Right lobe of liver (tissue), 6 donors: ENCODE data around the gene FLYWCH1. TPM values are rescaled to one million over a fixed set of nuclear protein-coding genes. Genes with fewer than 3 reads are reported as not detected.

Experiments
- ATAC-seq, 4 donors: fragments of 200-7000 bp; cut with Tn5 transposase; one replicate each; pipeline ENCODE4 v1.9.1; 2020; ENCODE audit warnings: mild to moderate bottlenecking in 4 of 4, moderate library complexity in 4 of 4
- DNase-seq, 3 donors: peaks; one replicate each; pipeline ENCODE4 v3.0.0-alpha.2; 2020
- H3K27ac ChIP-seq, 3 donors: fragments of 200-600 bp; one replicate each; pipeline ENCODE4 v1.8.0; 2022
- H3K27me3 ChIP-seq, 2 donors: fragments of 200-600 bp; one replicate each; pipeline ENCODE4 v1.8.0; 2022
- H3K36me3 ChIP-seq, 4 donors: fragments of 200-600 bp; sonication (generic) in 1 of 4; one replicate each; pipeline versions ENCODE4 v1.5.1 to v1.8.0; 2017 to 2022; ENCODE audit warnings: control low read depth in 1 of 4
- H3K4me1 ChIP-seq, 4 donors: fragments of 200-600 bp; sonication (generic) in 1 of 4; one replicate each; pipeline versions ENCODE4 v1.5.1 to v1.8.0; 2017 to 2022; ENCODE audit warnings: control low read depth in 1 of 4
- H3K4me3 ChIP-seq, 3 donors: fragments of 200-600 bp; one replicate each; pipeline ENCODE4 v1.8.0; 2022
- H3K9me3 ChIP-seq, 4 donors: fragments of 200-600 bp; sonication (generic) in 1 of 4; one replicate each; pipeline versions ENCODE4 v1.5.1 to v1.8.0; 2017 to 2022; ENCODE audit warnings: control low read depth in 1 of 4
- CTCF ChIP-seq, 4 donors: fragments of 200-600 bp in 3 of 4; fragments of 450-650 bp in 1 of 4; IDR thresholded peaks; one replicate each; pipeline versions ENCODE4 v1.5.1 to v1.8.0; 2016 to 2022; ENCODE audit warnings: antibody characterized with exemption in 4 of 4, mild to moderate bottlenecking in 2 of 4
- POLR2A ChIP-seq: fragments of 450-650 bp; IDR thresholded peaks from one replicate; pipeline ENCODE4 v1.6.1; 2017; ENCODE audit warnings: antibody characterized with exemption, mild to moderate bottlenecking
- WGBS: methylation state at CpG from one replicate; pipeline ENCODE4 v1.1.6; 2018; ENCODE audit warnings: low coverage, low lambda C conversion rate; ENCODE audit not compliant: insufficient coverage; ENCODE audit errors: missing lambda C conversion rate; 5-methylcytosine and 5-hydroxymethylcytosine counted together
- intact Hi-C, 2 donors: fragments of 100-400 bp; cut with DNase I; formaldehyde crosslinking; loops; one replicate each; pipeline versions ENCODE4 v1.11.2 to v1.14.1; 2022
- total RNA-seq, 6 experiments: library from RNA; depleted of rRNA in 2 of 6; stranded (reverse); fragments of >200 nt in 2 of 6; fragmentation: NEBNext Ultra II Directional in 3 of 6; extraction: Animal tissue kit (Norgen Biotek cat#: 25700) in 3 of 6; gene quantifications; one replicate each; pipeline versions ENCODE4 v1.1.0 to v1.2.4, GENCODE V29; 2016 to 2023
- donor health status: DM: no; HTN: yes; CAD: no.
- donor health status: DM: no; HTN: no; CAD: no.
- donor health status: DM: no; HTN: no; CAD: no.
- donor health status: DM: no; HTN: yes; CAD: no.
- donor health status: DM: no; HTN: yes; CAD: no.

Gene FLYWCH1
- total RNA-seq, 6 experiments from 2014 or later = 9.3 to 19.8 (median 15.1) TPM

GRCh38 chr16:2985893-2986355, 74.2 kb downstream of the FLYWCH1 start:
- H3K4me3 ChIP-seq = no peak overlapping the region
- no peak overlapping the region for H3K27ac ChIP-seq
- no peaks in the 10 kb centered on the region for H3K27me3 ChIP-seq
- DNase-seq (peak; percentile 58 to 80 (median 73)), ATAC-seq (peak; percentile 65 to 78 (median 69))
- 70% methylated on average over 2 of the region's 15 CpGs for WGBS
- no peak for TF ChIP-seq POLR2A
- no peak for TF ChIP-seq CTCF (IDR thresholded peaks at IDR 0.05)
- intact Hi-C loops = no loop called here
- peaks cover 0 to 24% (median 3%) of the 10 kb centered on the region in 4 donors for H3K4me1 ChIP-seq
- H3K9me3 ChIP-seq = no peaks in the 10 kb centered on the region
- H3K36me3 ChIP-seq = no peaks in the 10 kb centered on the region

- 71% methylated on average over 5 of the region's 17 CpGs for WGBS
- no peak for ATAC-seq
- no peaks in the 10 kb centered on the region for H3K9me3 ChIP-seq
- no peak for DNase-seq
- H3K4me3 ChIP-seq = no peak overlapping the region
- H3K4me1 ChIP-seq = peaks cover 0 to 21% (median 3%) of the 10 kb centered on the region in 4 donors
- intact Hi-C loops = no loop called here
- TF ChIP-seq POLR2A (no peak), CTCF (IDR thresholded peaks at IDR 0.05) (no peak)
- no peaks in the 10 kb centered on the region for H3K27me3 ChIP-seq
- H3K27ac ChIP-seq = no peak overlapping the region
- no peaks in the 10 kb centered on the region for H3K36me3 ChIP-seq
Observed at GRCh38 chr16:2986623-2987188, 75.0 kb downstream of the FLYWCH1 start.

- Histone ChIP-seq H3K4me3 (no peak overlapping the region), H3K27me3 (no peaks in the 10 kb centered on the region), H3K4me1 (peaks cover 0 to 21% (median 3%) of the 10 kb centered on the region in 4 donors), H3K27ac (no peak overlapping the region), H3K36me3 (no peaks in the 10 kb centered on the region), H3K9me3 (no peaks in the 10 kb centered on the region)
- WGBS = no CpG with 5 or more reads among the region's 9 CpGs
- TF ChIP-seq CTCF (IDR thresholded peaks at IDR 0.05) (no peak), POLR2A (no peak)
- DNase-seq (no peak), ATAC-seq (no peak)
- intact Hi-C loops = no loop called here
Observed at GRCh38 chr16:2987286-2987685, 75.6 kb downstream of the FLYWCH1 start.

GRCh38 chr16:2987833-2988232, 76.1 kb downstream of the FLYWCH1 start:
- intact Hi-C loops = no loop called here
- no peak for DNase-seq
- no peak for ATAC-seq
- Histone ChIP-seq H3K27me3 (no peaks in the 10 kb centered on the region), H3K4me3 (no peak overlapping the region), H3K4me1 (peaks cover 0 to 21% (median 3%) of the 10 kb centered on the region in 4 donors), H3K9me3 (no peaks in the 10 kb centered on the region), H3K27ac (no peak overlapping the region), H3K36me3 (no peaks in the 10 kb centered on the region)
- TF ChIP-seq CTCF (IDR thresholded peaks at IDR 0.05) (no peak), POLR2A (no peak)
- no CpG with 5 or more reads among the region's 8 CpGs for WGBS
